Effector memory CD8-positive, alpha-beta T cell (primary cell): ENCODE results near the gene FOXO1.
"Not testable (repeated sequence)": the region's sequence is repeated elsewhere in the genome, so short reads cannot be mapped to it uniquely, and the experiment has no call there.

ENCODE experiments used
- ATAC-seq: fragments of 150-1000 bp; cut with Tn5 transposase; replicated peaks from 2 replicates; pipeline ENCODE4 v1.10.0; 2021; ENCODE audit warnings: mild to moderate bottlenecking, moderate library complexity
- DNase-seq, 3 experiments: peaks; one replicate each; pipeline ENCODE4 v3.0.0; 2021
- H3K27ac Mint-ChIP-seq, 2 donors: one replicate each; pipeline ENCODE4 v1.8.0; 2022; ENCODE audit warnings: mild to moderate bottlenecking in 2 of 2, mixed read lengths in 2 of 2, moderate library complexity in 2 of 2
- H3K27me3 Mint-ChIP-seq, 2 donors: one replicate each; pipeline ENCODE4 v1.8.0; 2022; ENCODE audit warnings: mixed read lengths in 2 of 2
- H3K36me3 Mint-ChIP-seq: one replicate; pipeline ENCODE4 v1.8.0; 2022; ENCODE audit warnings: mild to moderate bottlenecking, moderate library complexity, mixed read lengths; ENCODE audit not compliant: insufficient read depth
- H3K4me1 Mint-ChIP-seq, 2 donors: one replicate each; pipeline ENCODE4 v1.8.0; 2022; ENCODE audit warnings: low read depth in 2 of 2, mixed read lengths in 2 of 2
- H3K4me3 Mint-ChIP-seq, 2 donors: one replicate each; pipeline ENCODE4 v1.8.0; 2022; ENCODE audit warnings: mild to moderate bottlenecking in 2 of 2, mixed read lengths in 2 of 2, moderate library complexity in 2 of 2
- H3K9me3 Mint-ChIP-seq, 2 donors: one replicate each; pipeline ENCODE4 v1.8.0; 2022; ENCODE audit warnings: mixed read lengths in 2 of 2

FOXO1 gene

GRCh38 chr13:40673414-40673813, 7.0 kb upstream of the FOXO1 start:
- H3K9me3 Mint-ChIP-seq = no peaks in the 10 kb centered on the region
- no peak overlapping the region for H3K4me3 Mint-ChIP-seq
- ATAC-seq (no peak), DNase-seq (no peak)
- H3K27me3 Mint-ChIP-seq = no peaks in the 10 kb centered on the region
- peaks cover 3% of the 10 kb centered on the region for H3K36me3 Mint-ChIP-seq
- no peak overlapping the region for H3K27ac Mint-ChIP-seq
- H3K4me1 Mint-ChIP-seq = peaks cover under 1 to 2% of the 10 kb centered on the region in 2 donors

- Mint-ChIP-seq H3K4me1 (peaks cover 6 to 7% of the 10 kb centered on the region in 2 donors), H3K36me3 (peaks cover 3% of the 10 kb centered on the region), H3K9me3 (no peaks in the 10 kb centered on the region), H3K27ac (no peak overlapping the region), H3K27me3 (no peaks in the 10 kb centered on the region), H3K4me3 (no peak overlapping the region)
- no peak for DNase-seq
- ATAC-seq = no peak
Measured at GRCh38 chr13:40672765-40673397, 6.4 kb upstream of the FOXO1 start.

GRCh38 chr13:40671956-40672764, 5.7 kb upstream of the FOXO1 start:
- H3K9me3 Mint-ChIP-seq = no peaks in the 10 kb centered on the region
- peaks cover 3% of the 10 kb centered on the region for H3K36me3 Mint-ChIP-seq
- DNase-seq (no peak), ATAC-seq (no peak)
- H3K27ac Mint-ChIP-seq = no peak overlapping the region
- H3K4me3 Mint-ChIP-seq = no peak overlapping the region
- no peaks in the 10 kb centered on the region for H3K27me3 Mint-ChIP-seq
- H3K4me1 Mint-ChIP-seq = peaks cover 11 to 14% of the 10 kb centered on the region in 2 donors

- H3K27me3 Mint-ChIP-seq = no peaks in the 10 kb centered on the region
- H3K9me3 Mint-ChIP-seq = no peaks in the 10 kb centered on the region
- no peak overlapping the region for H3K4me3 Mint-ChIP-seq
- DNase-seq = no peak
- H3K36me3 Mint-ChIP-seq = peaks cover 16% of the 10 kb centered on the region
- H3K27ac Mint-ChIP-seq = no peak overlapping the region
- H3K4me1 Mint-ChIP-seq = peaks cover 11 to 14% of the 10 kb centered on the region in 2 donors
- no peak for ATAC-seq
Measured at GRCh38 chr13:40670307-40670706, 3.9 kb upstream of the FOXO1 start.

- H3K27me3 Mint-ChIP-seq = no peaks in the 10 kb centered on the region
- H3K27ac Mint-ChIP-seq = peak overlapping the region; percentile 75 to 91
- DNase-seq = peak; percentile 35 to 42 (median 39)
- no peaks in the 10 kb centered on the region for H3K9me3 Mint-ChIP-seq
- ATAC-seq = peak; percentile 7
- H3K4me1 Mint-ChIP-seq = peaks cover 12 to 20% of the 10 kb centered on the region in 2 donors
- peak overlapping the region; percentile 95 to 97 for H3K4me3 Mint-ChIP-seq
- peaks cover 29% of the 10 kb centered on the region for H3K36me3 Mint-ChIP-seq
Measured at GRCh38 chr13:40668335-40668734, 1.9 kb upstream of the FOXO1 start.

GRCh38 chr13:40667622-40667978, 1.2 kb upstream of the FOXO1 start:
- DNase-seq = no peak
- Mint-ChIP-seq H3K4me3 (peak overlapping the region; percentile 95 to 97), H3K9me3 (no peaks in the 10 kb centered on the region), H3K27ac (peak overlapping the region; percentile 91 to 93), H3K36me3 (peaks cover 29% of the 10 kb centered on the region), H3K4me1 (peaks cover 16 to 26% of the 10 kb centered on the region in 2 donors), H3K27me3 (no peaks in the 10 kb centered on the region)
- no peak for ATAC-seq

- Mint-ChIP-seq H3K27ac (peak overlapping the region; percentile 91 to 93), H3K4me1 (peaks cover 16 to 31% of the 10 kb centered on the region in 2 donors), H3K9me3 (no peaks in the 10 kb centered on the region), H3K36me3 (peaks cover 29% of the 10 kb centered on the region), H3K27me3 (no peaks in the 10 kb centered on the region), H3K4me3 (peak overlapping the region; percentile 95 to 97)
- ATAC-seq (peak; percentile 13), DNase-seq (no peak)
Measured at GRCh38 chr13:40666933-40667621, 636 bp upstream of the FOXO1 start.

GRCh38 chr13:40665126-40666044, 1.1 kb downstream of the FOXO1 start:
- H3K4me3 Mint-ChIP-seq = peak overlapping the region; percentile 95 to 97
- H3K9me3 Mint-ChIP-seq = no peaks in the 10 kb centered on the region
- H3K27ac Mint-ChIP-seq = peak overlapping the region; percentile 81 to 94
- peaks cover 29% of the 10 kb centered on the region for H3K36me3 Mint-ChIP-seq
- H3K4me1 Mint-ChIP-seq = peaks cover 25 to 40% of the 10 kb centered on the region in 2 donors
- no peaks in the 10 kb centered on the region for H3K27me3 Mint-ChIP-seq
- DNase-seq (peak; percentile 33 to 38 (median 35)), ATAC-seq (peak; percentile 17)

- Mint-ChIP-seq H3K9me3 (no peaks in the 10 kb centered on the region), H3K27ac (peak overlapping the region; percentile 94), H3K4me1 (peaks cover 30 to 47% of the 10 kb centered on the region in 2 donors), H3K36me3 (peaks cover 29% of the 10 kb centered on the region), H3K4me3 (peak overlapping the region; percentile 93 to 95), H3K27me3 (no peaks in the 10 kb centered on the region)
- DNase-seq (peak; percentile 44 to 65 (median 57)), ATAC-seq (peak; percentile 43)
Measured at GRCh38 chr13:40664350-40665125, 1.9 kb downstream of the FOXO1 start.

GRCh38 chr13:40664100-40664349, 2.4 kb downstream of the FOXO1 start:
- peak; percentile 46 for ATAC-seq
- Mint-ChIP-seq H3K4me3 (peak overlapping the region; percentile 93 to 95), H3K36me3 (peaks cover 28% of the 10 kb centered on the region), H3K4me1 (peaks cover 32 to 51% of the 10 kb centered on the region in 2 donors), H3K27ac (peak overlapping the region; percentile 94)
- H3K9me3 Mint-ChIP-seq, H3K27me3 Mint-ChIP-seq: not testable (repeated sequence)
- peak; percentile 62 to 70 (median 62) for DNase-seq

- no peaks in the 10 kb centered on the region for H3K9me3 Mint-ChIP-seq
- H3K36me3 Mint-ChIP-seq = peaks cover 34% of the 10 kb centered on the region
- peak overlapping the region; percentile 93 to 95 for H3K4me3 Mint-ChIP-seq
- peak overlapping the region; percentile 94 for H3K27ac Mint-ChIP-seq
- DNase-seq (no peak), ATAC-seq (no peak)
- H3K27me3 Mint-ChIP-seq = no peaks in the 10 kb centered on the region
- H3K4me1 Mint-ChIP-seq = peaks cover 36 to 55% of the 10 kb centered on the region in 2 donors
Measured at GRCh38 chr13:40662866-40663265, 3.6 kb downstream of the FOXO1 start.

- DNase-seq (no peak), ATAC-seq (no peak)
- peak overlapping the region; percentile 93 to 95 for H3K4me3 Mint-ChIP-seq
- no peaks in the 10 kb centered on the region for H3K27me3 Mint-ChIP-seq
- H3K36me3 Mint-ChIP-seq = peaks cover 37% of the 10 kb centered on the region
- H3K9me3 Mint-ChIP-seq = no peaks in the 10 kb centered on the region
- peak overlapping the region in 1 of 2 donors; percentile 94 for H3K27ac Mint-ChIP-seq
- H3K4me1 Mint-ChIP-seq = peaks cover 36 to 54% of the 10 kb centered on the region in 2 donors
Measured at GRCh38 chr13:40661875-40662665, 4.4 kb downstream of the FOXO1 start.
